K562 (cell line): ENCODE data around the gene NDUFB7.

Source experiments
- CEBPB ChIP-seq: fragments of 450-650 bp; IDR thresholded peaks from 2 replicates; pipeline ENCODE4 v1.6.1; 2016; ENCODE audit warnings: missing genetic modification characterization, missing compliant biosample characterization
- L3MBTL2 ChIP-seq: fragments of 450-650 bp; IDR thresholded peaks from 2 replicates; pipeline ENCODE4 v1.6.1; 2016; ENCODE audit warnings: mild to moderate bottlenecking, moderate library complexity
- MTA2 ChIP-seq: fragments of 450-650 bp; IDR thresholded peaks from 2 replicates; pipeline ENCODE4 v1.6.1; 2016; ENCODE audit warnings: low read depth
- NR3C1 ChIP-seq: sonication (generic); formaldehyde crosslinking; IDR thresholded peaks from 2 replicates; pipeline ENCODE4 v1.8.1; 2022; ENCODE audit warnings: missing genetic modification reagents
- POLR2A ChIP-seq: fragments of 450-650 bp; conservative IDR thresholded peaks from 2 replicates; pipeline ENCODE4 v1.6.1; 2016
- SIN3A ChIP-seq, 2 experiments: fragments of 150-350 bp in 1 of 2; IDR thresholded peaks; 2 replicates each; pipeline ENCODE4 v1.6.1; 2011 to 2016; ENCODE audit warnings: borderline replicate concordance in 2 of 2, low read depth in 2 of 2, low read length in 2 of 2, mild to moderate bottlenecking in 2 of 2, moderate library complexity in 2 of 2; ENCODE audit not compliant: control insufficient read depth in 1 of 2
- SMARCE1 ChIP-seq: fragments of 450-650 bp; IDR thresholded peaks from 2 replicates; pipeline ENCODE4 v1.7.1; 2016; ENCODE audit warnings: mild to moderate bottlenecking
- SMC3 ChIP-seq: conservative IDR thresholded peaks from 2 replicates; pipeline ENCODE4 v1.6.1; 2011; ENCODE audit warnings: low read depth, low read length, improper control_type of control experiment; ENCODE audit not compliant: insufficient read depth
- TAF1 ChIP-seq: IDR thresholded peaks from 2 replicates; pipeline ENCODE4 v1.6.1; 2011; ENCODE audit warnings: mild to moderate bottlenecking, low read length, moderate library complexity; ENCODE audit not compliant: insufficient read depth, control insufficient read depth, severe bottlenecking; ENCODE audit errors: extremely low read depth
- ZNF282 ChIP-seq: sonication (generic); formaldehyde crosslinking; IDR thresholded peaks from 2 replicates; pipeline ENCODE4 v1.8.1; 2023; ENCODE audit warnings: missing genetic modification reagents
- TF ChIP-seq, protein P1 (sequence below): IDR thresholded peaks from 2 replicates; pipeline ENCODE4 v1.6.1; 2016; ENCODE audit warnings: missing genetic modification characterization, missing compliant biosample characterization
- TF ChIP-seq, protein P2 (sequence below): fragments of 200-800 bp; sonication (Bioruptor generic); IDR thresholded peaks from 2 replicates; pipeline ENCODE4 v1.6.1; 2017; ENCODE audit warnings: missing genetic modification characterization, missing compliant biosample characterization
- TF ChIP-seq, protein P3 (sequence below), 3 experiments: IDR thresholded peaks in 2 of 3; conservative IDR thresholded peaks in 1 of 3; 2 replicates each; pipeline ENCODE4 v1.5.1; 2011 to 2012; ENCODE audit warnings: low read length in 3 of 3, mild to moderate bottlenecking in 3 of 3, control low read depth in 2 of 3, improper control_type of control experiment in 1 of 3, inconsistent platforms in 1 of 3, low read depth in 1 of 3, mixed read lengths in 1 of 3, moderate library complexity in 1 of 3; ENCODE audit not compliant: insufficient read depth in 2 of 3
- TF ChIP-seq, protein P4 (sequence below): IDR thresholded peaks from 2 replicates; pipeline ENCODE4 v1.6.1; 2012; ENCODE audit warnings: low read depth, low read length, improper control_type of control experiment, borderline replicate concordance

DNA sequence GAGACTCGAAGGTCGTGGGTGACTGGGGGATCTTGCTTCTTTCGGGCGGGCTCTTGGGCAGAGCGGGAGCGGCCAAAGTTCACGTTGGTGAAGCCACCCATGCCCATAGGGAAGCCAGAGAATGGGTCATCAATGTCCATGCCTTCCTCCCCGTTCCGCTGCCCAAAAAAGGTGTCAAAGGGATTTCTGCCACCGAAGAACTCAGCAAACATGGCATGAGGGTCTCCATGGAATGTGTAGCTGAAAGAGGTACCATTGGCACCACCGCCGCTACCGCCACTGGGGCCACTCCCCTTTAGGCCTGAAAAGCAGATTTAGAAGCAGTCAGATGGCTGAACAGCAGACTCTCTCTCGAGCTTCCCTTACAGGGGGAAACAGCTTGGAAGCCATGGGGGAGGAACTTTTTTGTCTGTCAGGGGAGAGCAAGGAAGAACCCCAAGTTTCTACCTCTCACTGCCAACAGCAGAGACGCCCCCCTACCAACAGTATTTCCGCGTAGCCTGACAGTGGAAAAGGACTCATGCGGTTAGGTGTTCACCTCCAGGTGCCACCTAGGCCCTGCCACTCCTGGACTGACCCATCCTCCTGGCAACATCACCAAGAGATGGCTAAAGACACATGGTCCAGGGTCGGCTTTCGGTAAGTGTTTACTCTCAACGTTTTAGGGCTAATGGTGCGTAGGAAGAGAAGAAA, 55.0 kb downstream of the NDUFB7 start:
- no peak for TF ChIP-seq CEBPB
- TF ChIP-seq, protein P1, sequence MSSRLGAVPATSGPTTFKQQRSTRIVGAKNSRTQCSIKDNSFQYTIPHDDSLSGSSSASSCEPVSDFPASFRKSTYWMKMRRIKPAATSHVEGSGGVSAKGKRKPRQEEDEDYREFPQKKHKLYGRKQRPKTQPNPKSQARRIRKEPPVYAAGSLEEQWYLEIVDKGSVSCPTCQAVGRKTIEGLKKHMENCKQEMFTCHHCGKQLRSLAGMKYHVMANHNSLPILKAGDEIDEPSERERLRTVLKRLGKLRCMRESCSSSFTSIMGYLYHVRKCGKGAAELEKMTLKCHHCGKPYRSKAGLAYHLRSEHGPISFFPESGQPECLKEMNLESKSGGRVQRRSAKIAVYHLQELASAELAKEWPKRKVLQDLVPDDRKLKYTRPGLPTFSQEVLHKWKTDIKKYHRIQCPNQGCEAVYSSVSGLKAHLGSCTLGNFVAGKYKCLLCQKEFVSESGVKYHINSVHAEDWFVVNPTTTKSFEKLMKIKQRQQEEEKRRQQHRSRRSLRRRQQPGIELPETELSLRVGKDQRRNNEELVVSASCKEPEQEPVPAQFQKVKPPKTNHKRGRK (tag), result no peak
- TF ChIP-seq POLR2A, result no peak
- no peak for TF ChIP-seq TAF1
- TF ChIP-seq SIN3A (IDR thresholded peaks at IDR 0.05; ENCODE audit: borderline replicate concordance in 2 of 2, control insufficient read depth in 1 of 2, low read depth in 2 of 2, low read length in 2 of 2), result peak; percentile 7 to 44; a peak in 1 of 4 replicates
- TF ChIP-seq, protein P2, sequence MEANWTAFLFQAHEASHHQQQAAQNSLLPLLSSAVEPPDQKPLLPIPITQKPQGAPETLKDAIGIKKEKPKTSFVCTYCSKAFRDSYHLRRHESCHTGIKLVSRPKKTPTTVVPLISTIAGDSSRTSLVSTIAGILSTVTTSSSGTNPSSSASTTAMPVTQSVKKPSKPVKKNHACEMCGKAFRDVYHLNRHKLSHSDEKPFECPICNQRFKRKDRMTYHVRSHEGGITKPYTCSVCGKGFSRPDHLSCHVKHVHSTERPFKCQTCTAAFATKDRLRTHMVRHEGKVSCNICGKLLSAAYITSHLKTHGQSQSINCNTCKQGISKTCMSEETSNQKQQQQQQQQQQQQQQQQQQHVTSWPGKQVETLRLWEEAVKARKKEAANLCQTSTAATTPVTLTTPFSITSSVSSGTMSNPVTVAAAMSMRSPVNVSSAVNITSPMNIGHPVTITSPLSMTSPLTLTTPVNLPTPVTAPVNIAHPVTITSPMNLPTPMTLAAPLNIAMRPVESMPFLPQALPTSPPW (CRISPR knock-in tag), result no peak
- TF ChIP-seq SMC3, result no peak
- TF ChIP-seq NR3C1 (CRISPR knock-in tag), result no peak
- no peak for TF ChIP-seq SMARCE1
- TF ChIP-seq, protein P3, sequence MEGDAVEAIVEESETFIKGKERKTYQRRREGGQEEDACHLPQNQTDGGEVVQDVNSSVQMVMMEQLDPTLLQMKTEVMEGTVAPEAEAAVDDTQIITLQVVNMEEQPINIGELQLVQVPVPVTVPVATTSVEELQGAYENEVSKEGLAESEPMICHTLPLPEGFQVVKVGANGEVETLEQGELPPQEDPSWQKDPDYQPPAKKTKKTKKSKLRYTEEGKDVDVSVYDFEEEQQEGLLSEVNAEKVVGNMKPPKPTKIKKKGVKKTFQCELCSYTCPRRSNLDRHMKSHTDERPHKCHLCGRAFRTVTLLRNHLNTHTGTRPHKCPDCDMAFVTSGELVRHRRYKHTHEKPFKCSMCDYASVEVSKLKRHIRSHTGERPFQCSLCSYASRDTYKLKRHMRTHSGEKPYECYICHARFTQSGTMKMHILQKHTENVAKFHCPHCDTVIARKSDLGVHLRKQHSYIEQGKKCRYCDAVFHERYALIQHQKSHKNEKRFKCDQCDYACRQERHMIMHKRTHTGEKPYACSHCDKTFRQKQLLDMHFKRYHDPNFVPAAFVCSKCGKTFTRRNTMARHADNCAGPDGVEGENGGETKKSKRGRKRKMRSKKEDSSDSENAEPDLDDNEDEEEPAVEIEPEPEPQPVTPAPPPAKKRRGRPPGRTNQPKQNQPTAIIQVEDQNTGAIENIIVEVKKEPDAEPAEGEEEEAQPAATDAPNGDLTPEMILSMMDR (IDR thresholded peaks at IDR 0.05 in 2 of 3, conservative IDR thresholded peaks at IDR 0.05 in 1 of 3; ENCODE audit: insufficient read depth in 2 of 3, low read depth in 1 of 3, low read length in 3 of 3), result no peak
- TF ChIP-seq, protein P4, sequence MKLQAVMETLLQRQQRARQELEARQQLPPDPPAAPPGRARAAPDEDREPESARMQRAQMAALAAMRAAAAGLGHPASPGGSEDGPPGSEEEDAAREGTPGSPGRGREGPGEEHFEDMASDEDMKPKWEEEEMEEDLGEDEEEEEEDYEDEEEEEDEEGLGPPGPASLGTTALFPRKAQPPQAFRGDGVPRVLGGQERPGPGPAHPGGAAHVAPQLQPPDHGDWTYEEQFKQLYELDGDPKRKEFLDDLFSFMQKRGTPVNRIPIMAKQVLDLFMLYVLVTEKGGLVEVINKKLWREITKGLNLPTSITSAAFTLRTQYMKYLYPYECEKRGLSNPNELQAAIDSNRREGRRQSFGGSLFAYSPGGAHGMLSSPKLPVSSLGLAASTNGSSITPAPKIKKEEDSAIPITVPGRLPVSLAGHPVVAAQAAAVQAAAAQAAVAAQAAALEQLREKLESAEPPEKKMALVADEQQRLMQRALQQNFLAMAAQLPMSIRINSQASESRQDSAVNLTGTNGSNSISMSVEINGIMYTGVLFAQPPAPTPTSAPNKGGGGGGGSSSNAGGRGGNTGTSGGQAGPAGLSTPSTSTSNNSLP, result no peak
- TF ChIP-seq L3MBTL2, result no peak
- no peak for TF ChIP-seq ZNF282 (CRISPR knock-in tag)
- no peak for TF ChIP-seq MTA2
